Type B pancreatic cell (in vitro differentiated cells): ENCODE measurements around the gene AMTN. TPM values are rescaled to one million over a fixed set of nuclear protein-coding genes. Genes with fewer than 3 reads are reported as not detected.

Experiments
- DNase-seq: peaks from one replicate; pipeline ENCODE4 v3.0.0; 2021; ENCODE audit warnings: mixed read lengths; ENCODE audit not compliant: unreplicated experiment; ENCODE audit errors: extremely low spot score
- H3K27ac Mint-ChIP-seq: 2 replicates; pipeline ENCODE4 v1.8.0; 2021; ENCODE audit warnings: mild to moderate bottlenecking, mixed read lengths
- H3K27me3 Mint-ChIP-seq: 2 replicates; pipeline ENCODE4 v1.8.0; 2021; ENCODE audit warnings: mixed read lengths
- H3K36me3 Mint-ChIP-seq: 2 replicates; pipeline ENCODE4 v1.8.0; 2021; ENCODE audit warnings: mixed read lengths
- H3K4me1 Mint-ChIP-seq: one replicate; pipeline ENCODE4 v1.8.0; 2021; ENCODE audit warnings: mixed read lengths; ENCODE audit not compliant: unreplicated experiment
- H3K4me3 Mint-ChIP-seq: 2 replicates; pipeline ENCODE4 v1.8.0; 2021; ENCODE audit warnings: mild to moderate bottlenecking, mixed read lengths
- H3K9me3 Mint-ChIP-seq: 2 replicates; pipeline ENCODE4 v1.8.0; 2021; ENCODE audit warnings: mixed read lengths
- total RNA-seq: library from RNA; stranded (reverse); gene quantifications from 2 replicates; pipeline ENCODE4 v1.2.1, GENCODE V29; 2021; ENCODE audit warnings: low replicate concordance
- TF ChIP-seq, protein P1 (sequence below): fragments of 200-600 bp; sonication (generic); conservative IDR thresholded peaks from 2 replicates; pipeline ENCODE4 v1.5.0; 2021; ENCODE audit warnings: antibody characterized with exemption, mild to moderate bottlenecking

AMTN gene
- total RNA-seq, 1 donor from 2014 or later = not detected

DNA sequence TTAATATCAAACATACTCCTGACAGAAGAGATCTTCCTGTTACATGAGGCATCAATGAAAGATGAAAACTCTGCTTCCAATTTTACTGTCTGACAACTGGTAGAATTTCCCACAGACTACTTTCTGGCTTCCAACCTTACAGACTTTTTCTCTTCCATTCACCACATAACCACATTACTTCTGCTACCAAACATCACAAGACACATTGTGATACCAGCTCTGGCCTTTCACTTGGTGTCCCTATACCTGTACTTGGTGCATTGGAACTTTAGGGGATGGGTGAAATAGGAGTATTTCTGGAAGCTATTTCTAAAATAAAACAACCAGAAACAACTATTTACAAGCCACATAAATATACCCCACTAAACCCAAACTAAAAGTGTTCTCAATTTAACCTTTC is 20.5 kb downstream of the AMTN start:
- Mint-ChIP-seq H3K27me3 (peaks cover 5% of the 10 kb centered on the region), H3K4me3 (no peak overlapping the region), H3K9me3 (no peaks in the 10 kb centered on the region), H3K36me3 (no peaks in the 10 kb centered on the region), H3K27ac (no peak overlapping the region), H3K4me1 (no peaks in the 10 kb centered on the region)
- TF ChIP-seq, protein P1, sequence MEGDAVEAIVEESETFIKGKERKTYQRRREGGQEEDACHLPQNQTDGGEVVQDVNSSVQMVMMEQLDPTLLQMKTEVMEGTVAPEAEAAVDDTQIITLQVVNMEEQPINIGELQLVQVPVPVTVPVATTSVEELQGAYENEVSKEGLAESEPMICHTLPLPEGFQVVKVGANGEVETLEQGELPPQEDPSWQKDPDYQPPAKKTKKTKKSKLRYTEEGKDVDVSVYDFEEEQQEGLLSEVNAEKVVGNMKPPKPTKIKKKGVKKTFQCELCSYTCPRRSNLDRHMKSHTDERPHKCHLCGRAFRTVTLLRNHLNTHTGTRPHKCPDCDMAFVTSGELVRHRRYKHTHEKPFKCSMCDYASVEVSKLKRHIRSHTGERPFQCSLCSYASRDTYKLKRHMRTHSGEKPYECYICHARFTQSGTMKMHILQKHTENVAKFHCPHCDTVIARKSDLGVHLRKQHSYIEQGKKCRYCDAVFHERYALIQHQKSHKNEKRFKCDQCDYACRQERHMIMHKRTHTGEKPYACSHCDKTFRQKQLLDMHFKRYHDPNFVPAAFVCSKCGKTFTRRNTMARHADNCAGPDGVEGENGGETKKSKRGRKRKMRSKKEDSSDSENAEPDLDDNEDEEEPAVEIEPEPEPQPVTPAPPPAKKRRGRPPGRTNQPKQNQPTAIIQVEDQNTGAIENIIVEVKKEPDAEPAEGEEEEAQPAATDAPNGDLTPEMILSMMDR = no peak
- DNase-seq = no peak

DNA sequence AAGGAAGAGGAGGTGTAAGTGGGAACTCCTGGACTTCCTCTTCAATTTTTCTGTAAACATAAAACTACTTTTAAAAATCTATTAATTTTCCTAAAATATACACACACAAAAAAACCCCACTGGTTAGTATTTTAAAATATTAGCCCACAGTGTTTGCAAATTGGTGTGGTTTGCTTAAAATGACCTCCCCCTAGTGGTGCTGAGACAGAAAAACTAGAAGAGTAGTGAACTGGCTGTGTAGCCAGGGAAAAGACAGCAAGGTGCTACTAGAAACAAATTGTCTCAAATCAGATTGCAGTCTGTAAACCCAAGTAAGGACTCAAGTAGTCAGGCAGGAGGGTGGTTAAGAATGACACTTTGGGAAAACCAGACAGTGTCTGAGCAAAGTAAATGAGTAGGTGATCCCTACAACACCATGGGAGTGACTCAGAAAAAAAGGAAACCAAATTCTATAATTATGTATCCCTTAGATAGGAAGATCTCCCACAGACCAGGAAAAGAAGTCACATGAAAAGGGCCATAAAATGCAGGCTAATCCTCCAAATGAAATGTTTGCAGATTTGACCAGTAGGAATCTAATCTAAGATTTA is 26.0 kb downstream of the AMTN start:
- DNase-seq = no peak
- H3K27me3 Mint-ChIP-seq = peaks cover 5% of the 10 kb centered on the region
- H3K4me1 Mint-ChIP-seq = no peaks in the 10 kb centered on the region
- no peak overlapping the region for H3K4me3 Mint-ChIP-seq
- no peak overlapping the region for H3K27ac Mint-ChIP-seq
- H3K36me3 Mint-ChIP-seq = no peaks in the 10 kb centered on the region
- H3K9me3 Mint-ChIP-seq = no peaks in the 10 kb centered on the region
- TF ChIP-seq, protein P1 = peak; percentile 75

DNA sequence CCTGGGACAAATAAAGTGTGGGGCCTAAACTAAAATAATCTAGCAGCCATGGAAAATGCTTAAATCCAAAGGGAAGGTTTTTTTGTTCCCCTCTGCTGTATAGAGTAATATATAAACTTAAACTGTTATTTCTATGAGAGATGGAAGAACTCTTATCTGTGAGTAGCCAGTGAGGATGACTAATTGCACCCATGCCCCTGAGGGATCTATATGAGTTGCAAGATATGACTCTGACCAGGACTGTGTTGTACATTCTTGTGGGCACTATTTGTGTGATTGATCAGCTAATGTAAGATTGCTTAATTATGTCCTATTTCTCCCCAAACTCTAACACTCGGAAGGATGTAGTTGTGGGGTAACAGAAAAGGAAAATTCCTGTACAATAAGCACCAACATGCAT is 38.5 kb downstream of the AMTN start:
- H3K36me3 Mint-ChIP-seq = no peaks in the 10 kb centered on the region
- no peak overlapping the region for H3K4me3 Mint-ChIP-seq
- H3K27me3 Mint-ChIP-seq = peaks cover 5% of the 10 kb centered on the region
- TF ChIP-seq, protein P1 = no peak
- no peaks in the 10 kb centered on the region for H3K9me3 Mint-ChIP-seq
- peaks cover 3% of the 10 kb centered on the region for H3K4me1 Mint-ChIP-seq
- no peak for DNase-seq
- no peak overlapping the region for H3K27ac Mint-ChIP-seq

DNA sequence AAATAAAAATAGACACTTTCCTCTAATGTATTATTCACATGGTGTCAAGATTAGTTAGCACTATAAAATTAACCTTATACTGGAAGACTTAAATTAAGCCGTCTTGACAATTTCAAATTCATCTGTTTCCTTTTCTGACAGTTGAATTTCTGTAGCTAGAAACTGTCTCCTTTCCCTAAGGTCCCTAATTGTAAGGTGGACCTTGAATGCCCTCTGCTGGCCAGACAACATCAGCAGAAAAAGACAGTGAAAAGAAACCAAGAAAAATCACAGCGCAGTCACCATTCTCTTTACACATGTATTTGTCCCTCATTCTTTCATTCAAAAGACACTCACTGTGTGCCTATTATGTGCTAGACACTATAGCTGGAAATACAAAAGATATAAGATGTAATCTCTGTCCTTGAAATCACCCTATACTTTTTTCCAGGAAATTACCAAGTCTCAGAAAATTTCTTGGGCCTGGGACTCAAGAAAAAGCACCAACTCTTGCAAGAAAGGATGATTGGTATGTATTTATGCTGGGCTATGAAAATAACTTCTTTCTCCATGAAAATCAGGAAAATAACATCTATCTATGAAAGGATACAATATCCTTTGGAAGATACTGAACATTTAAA is 41.0 kb downstream of the AMTN start:
- no peak overlapping the region for H3K27ac Mint-ChIP-seq
- TF ChIP-seq, protein P1 = peak; percentile 86
- no peaks in the 10 kb centered on the region for H3K9me3 Mint-ChIP-seq
- H3K4me3 Mint-ChIP-seq = no peak overlapping the region
- DNase-seq = no peak
- H3K27me3 Mint-ChIP-seq = no peaks in the 10 kb centered on the region
- peaks cover 3% of the 10 kb centered on the region for H3K4me1 Mint-ChIP-seq
- no peaks in the 10 kb centered on the region for H3K36me3 Mint-ChIP-seq

DNA sequence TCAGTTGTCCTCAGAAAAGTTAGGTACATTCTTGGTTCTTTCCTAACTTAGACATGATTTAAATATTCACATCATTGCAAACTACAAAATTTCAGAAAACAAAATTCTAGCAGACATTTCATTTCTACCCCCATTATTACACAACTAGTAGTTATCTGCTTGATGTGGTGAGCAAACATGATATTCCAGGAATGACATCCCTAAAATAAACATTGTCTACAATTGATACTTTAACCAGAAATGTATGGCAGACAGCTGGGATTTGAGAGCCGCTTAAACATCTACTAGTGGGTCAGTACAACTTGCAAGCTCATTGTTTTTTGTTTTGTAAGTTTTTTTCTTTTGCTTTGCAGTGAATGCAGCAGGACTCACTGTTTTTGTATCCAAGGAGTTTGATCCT is 41.6 kb downstream of the AMTN start:
- DNase-seq = no peak
- Mint-ChIP-seq H3K27me3 (no peaks in the 10 kb centered on the region), H3K4me3 (no peak overlapping the region), H3K9me3 (no peaks in the 10 kb centered on the region), H3K36me3 (no peaks in the 10 kb centered on the region), H3K4me1 (peaks cover 3% of the 10 kb centered on the region), H3K27ac (no peak overlapping the region)
- TF ChIP-seq, protein P1 = no peak
